Measurements from ENCODE around the gene ZNRF4.

DNA sequence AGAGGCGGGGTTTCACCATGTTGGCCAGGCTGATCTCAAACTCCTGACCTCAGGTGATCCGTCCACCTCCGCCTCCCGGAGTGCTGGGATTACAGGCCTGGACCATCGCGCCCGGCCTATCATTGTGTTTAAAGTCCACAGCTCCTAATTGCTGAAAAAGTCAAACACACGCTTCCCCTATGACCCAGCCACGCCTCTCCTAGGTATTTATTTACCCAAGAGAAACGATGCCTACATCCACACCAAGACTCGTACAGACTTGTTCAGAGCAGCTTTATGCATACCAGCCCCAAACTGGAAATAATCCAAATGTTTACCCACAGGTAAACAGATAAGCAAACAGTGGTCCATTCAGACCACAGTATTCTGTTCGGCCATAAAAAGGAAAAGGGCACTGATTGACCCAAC, 15.1 kb downstream of the ZNRF4 start:
- TF ChIP-seq POLR2A (IDR thresholded peaks at IDR 0.05) = no peak
- TF ChIP-seq, protein P1, sequence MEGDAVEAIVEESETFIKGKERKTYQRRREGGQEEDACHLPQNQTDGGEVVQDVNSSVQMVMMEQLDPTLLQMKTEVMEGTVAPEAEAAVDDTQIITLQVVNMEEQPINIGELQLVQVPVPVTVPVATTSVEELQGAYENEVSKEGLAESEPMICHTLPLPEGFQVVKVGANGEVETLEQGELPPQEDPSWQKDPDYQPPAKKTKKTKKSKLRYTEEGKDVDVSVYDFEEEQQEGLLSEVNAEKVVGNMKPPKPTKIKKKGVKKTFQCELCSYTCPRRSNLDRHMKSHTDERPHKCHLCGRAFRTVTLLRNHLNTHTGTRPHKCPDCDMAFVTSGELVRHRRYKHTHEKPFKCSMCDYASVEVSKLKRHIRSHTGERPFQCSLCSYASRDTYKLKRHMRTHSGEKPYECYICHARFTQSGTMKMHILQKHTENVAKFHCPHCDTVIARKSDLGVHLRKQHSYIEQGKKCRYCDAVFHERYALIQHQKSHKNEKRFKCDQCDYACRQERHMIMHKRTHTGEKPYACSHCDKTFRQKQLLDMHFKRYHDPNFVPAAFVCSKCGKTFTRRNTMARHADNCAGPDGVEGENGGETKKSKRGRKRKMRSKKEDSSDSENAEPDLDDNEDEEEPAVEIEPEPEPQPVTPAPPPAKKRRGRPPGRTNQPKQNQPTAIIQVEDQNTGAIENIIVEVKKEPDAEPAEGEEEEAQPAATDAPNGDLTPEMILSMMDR (IDR thresholded peaks at IDR 0.05) = no peak
